Neuronal stem cell (in vitro differentiated cells): Measurements from ENCODE around the gene ZRSR2.
A peak's percentile ranks its signal among the peaks of the same experiment; 100 is the strongest.

ENCODE experiments used
- DNase-seq: peaks from one replicate; pipeline ENCODE4 v3.0.0-alpha.2; 2013; ENCODE audit warnings: low spot score
- H2AFZ ChIP-seq: one replicate; pipeline ENCODE4 v1.6.1; 2013; ENCODE audit warnings: mild to moderate bottlenecking, low read length, inconsistent platforms
- H2AK5ac ChIP-seq: 2 replicates; pipeline ENCODE4 v1.6.1; 2013; ENCODE audit warnings: low read depth, mild to moderate bottlenecking, inconsistent platforms, low read length, moderate library complexity, mixed read lengths
- H2BK120ac ChIP-seq: 2 replicates; pipeline ENCODE4 v1.6.1; 2013; ENCODE audit warnings: low read depth, mild to moderate bottlenecking, inconsistent platforms, low read length, moderate library complexity, mixed read lengths
- H2BK12ac ChIP-seq: one replicate; pipeline ENCODE4 v1.6.1; 2013; ENCODE audit warnings: low read length, inconsistent platforms
- H2BK15ac ChIP-seq: 2 replicates; pipeline ENCODE4 v1.6.1; 2013; ENCODE audit warnings: mild to moderate bottlenecking, low read length, inconsistent platforms, mixed read lengths
- H2BK5ac ChIP-seq: one replicate; pipeline ENCODE4 v1.6.1; 2013; ENCODE audit warnings: inconsistent platforms, mild to moderate bottlenecking, low read length, moderate library complexity
- H3K14ac ChIP-seq: one replicate; pipeline ENCODE4 v1.6.1; 2013; ENCODE audit warnings: low read length, inconsistent platforms
- H3K18ac ChIP-seq: 2 replicates; pipeline ENCODE4 v1.6.1; 2013; ENCODE audit warnings: low read length, inconsistent platforms
- H3K23ac ChIP-seq: 2 replicates; pipeline ENCODE4 v1.6.1; 2013; ENCODE audit warnings: low read depth, mild to moderate bottlenecking, mixed read lengths, low read length, inconsistent platforms; ENCODE audit not compliant: poor library complexity
- H3K27ac ChIP-seq: replicated peaks from 3 replicates; pipeline ENCODE4 v1.5.1; 2013; ENCODE audit warnings: low read length, inconsistent platforms
- H3K27me3 ChIP-seq, 3 experiments: 2 replicates each; pipeline ENCODE4 v1.6.1; 2013; ENCODE audit warnings: low read length in 3 of 3, mild to moderate bottlenecking in 2 of 3, inconsistent platforms in 1 of 3, low read depth in 1 of 3, mixed read lengths in 1 of 3, moderate library complexity in 1 of 3; ENCODE audit not compliant: control insufficient read depth in 3 of 3, insufficient read depth in 3 of 3
- H3K36me3 ChIP-seq, 2 donors: replicated peaks in 1 of 2; 2 replicates each; pipeline ENCODE4 v1.6.1; 2013; ENCODE audit warnings: low read length in 2 of 2; ENCODE audit not compliant: control insufficient read depth in 2 of 2, insufficient read depth in 2 of 2
- H3K4ac ChIP-seq: 2 replicates; pipeline ENCODE4 v1.6.1; 2013; ENCODE audit warnings: inconsistent platforms, mild to moderate bottlenecking, low read length, moderate library complexity
- H3K4me1 ChIP-seq, 2 donors: 1 replicate in 1 of 2; 2 replicates in 1 of 2; pipeline ENCODE4 v1.6.1; 2013; ENCODE audit warnings: low read length in 2 of 2, low read depth in 1 of 2; ENCODE audit not compliant: control insufficient read depth in 2 of 2, insufficient read depth in 1 of 2
- H3K4me2 ChIP-seq: one replicate; pipeline ENCODE4 v1.6.1; 2013; ENCODE audit warnings: mild to moderate bottlenecking, low read length, inconsistent platforms; ENCODE audit not compliant: insufficient read depth, poor library complexity, severe bottlenecking
- H3K4me3 ChIP-seq, 2 donors: 2 replicates each; pipeline ENCODE4 v1.5.1; 2013; ENCODE audit warnings: low read length in 2 of 2, mild to moderate bottlenecking in 2 of 2, inconsistent platforms in 1 of 2, moderate library complexity in 1 of 2
- H3K79me1 ChIP-seq: one replicate; pipeline ENCODE4 v1.6.1; 2013; ENCODE audit warnings: low read depth, mild to moderate bottlenecking, inconsistent platforms, low read length, moderate library complexity
- H3K9ac ChIP-seq: one replicate; pipeline ENCODE4 v1.6.1; 2013; ENCODE audit warnings: mild to moderate bottlenecking, low read depth, low read length, inconsistent platforms; ENCODE audit not compliant: poor library complexity
- H3K9me3 ChIP-seq, 2 donors: replicated peaks in 1 of 2; 2 replicates each; pipeline versions ENCODE3 to v1.6.1; 2013; ENCODE audit warnings: low read length in 2 of 2, mild to moderate bottlenecking in 2 of 2, inconsistent platforms in 1 of 2, low read depth in 1 of 2, mixed read lengths in 1 of 2, moderate library complexity in 1 of 2; ENCODE audit not compliant: control insufficient read depth in 2 of 2, insufficient read depth in 1 of 2
- H4K8ac ChIP-seq: one replicate; pipeline ENCODE4 v1.6.1; 2013; ENCODE audit warnings: low read depth, mild to moderate bottlenecking, inconsistent platforms, low read length, moderate library complexity
- H4K91ac ChIP-seq: one replicate; pipeline ENCODE4 v1.6.1; 2013; ENCODE audit warnings: low read length, low read depth, mild to moderate bottlenecking, inconsistent platforms; ENCODE audit not compliant: poor library complexity
- WGBS, 2 donors: extraction: QIAGEN DNeasy Blood & Tissue Kit; methylation state at CpG; one replicate each; pipeline ENCODE4 v1.1.7; 2013; ENCODE audit warnings: missing lambda C conversion rate in 2 of 2, mixed read lengths in 1 of 2; ENCODE audit not compliant: insufficient read length in 2 of 2, insufficient replicate concordance in 1 of 2; ENCODE audit errors: extremely low coverage in 2 of 2; 5-methylcytosine and 5-hydroxymethylcytosine counted together

The ZRSR2 gene

DNA sequence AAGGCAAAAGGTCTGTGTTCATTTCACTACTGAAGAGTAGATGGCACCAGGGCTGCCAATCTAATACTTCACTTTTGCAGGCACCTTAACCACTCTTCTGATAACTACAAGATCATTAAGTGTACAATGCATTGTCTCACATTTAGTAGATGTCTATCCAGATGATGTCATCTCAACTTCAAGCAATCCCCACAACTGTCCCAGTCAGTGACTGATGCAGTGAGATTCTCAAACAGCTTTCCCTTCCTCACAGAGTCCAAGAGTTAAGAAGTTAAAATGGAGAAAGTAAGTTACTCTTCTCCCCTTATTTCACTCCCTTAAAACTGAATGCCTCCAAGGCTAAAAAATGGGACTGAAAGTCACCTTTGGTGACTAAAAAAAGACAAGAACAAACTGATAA, 53.7 kb downstream of the ZRSR2 start:
- no peaks in the 10 kb centered on the region for H3K27me3 ChIP-seq
- no peak overlapping the region for H2BK12ac ChIP-seq
- DNase-seq, result no peak
- H3K9ac ChIP-seq, result no peak overlapping the region
- peaks cover 0 to 6% of the 10 kb centered on the region in 2 donors for H3K9me3 ChIP-seq
- H4K91ac ChIP-seq, result no peak overlapping the region
- no peak overlapping the region for H3K4me3 ChIP-seq
- H3K14ac ChIP-seq, result no peak overlapping the region
- no peak overlapping the region for H3K4me2 ChIP-seq
- H2AFZ ChIP-seq, result no peak overlapping the region
- H3K4ac ChIP-seq, result no peak overlapping the region
- H3K27ac ChIP-seq, result no peak overlapping the region
- H4K8ac ChIP-seq, result no peak overlapping the region
- no peak overlapping the region for H3K23ac ChIP-seq
- no peak overlapping the region for H2AK5ac ChIP-seq
- peaks cover 0 to 12% of the 10 kb centered on the region in 2 donors for H3K4me1 ChIP-seq
- no peaks in the 10 kb centered on the region for H3K79me1 ChIP-seq
- H3K36me3 ChIP-seq, result peaks cover 2 to 100% of the 10 kb centered on the region in 2 donors
- no peak overlapping the region for H2BK15ac ChIP-seq
- no peak overlapping the region for H3K18ac ChIP-seq
- H2BK120ac ChIP-seq, result no peak overlapping the region
- H2BK5ac ChIP-seq, result no peak overlapping the region

- H4K8ac ChIP-seq, result no peak overlapping the region
- H3K4me2 ChIP-seq, result no peak overlapping the region
- no peak overlapping the region for H2AFZ ChIP-seq
- no peak overlapping the region for H3K9ac ChIP-seq
- H2BK5ac ChIP-seq, result no peak overlapping the region
- H3K23ac ChIP-seq, result no peak overlapping the region
- H3K27ac ChIP-seq, result no peak overlapping the region
- H2BK12ac ChIP-seq, result no peak overlapping the region
- no peak overlapping the region for H3K4ac ChIP-seq
- H3K4me3 ChIP-seq, result no peak overlapping the region
- H3K4me1 ChIP-seq, result peaks cover 0 to 25% of the 10 kb centered on the region in 2 donors
- H3K14ac ChIP-seq, result no peak overlapping the region
- no peak overlapping the region for H4K91ac ChIP-seq
- DNase-seq, result no peak
- H2BK15ac ChIP-seq, result no peak overlapping the region
- no peaks in the 10 kb centered on the region for H3K79me1 ChIP-seq
- H3K27me3 ChIP-seq, result no peaks in the 10 kb centered on the region
- H2BK120ac ChIP-seq, result no peak overlapping the region
- no CpG with 5 or more reads among the region's 1 CpG for WGBS, 2 donors
- peaks cover 4 to 91% of the 10 kb centered on the region in 2 donors for H3K36me3 ChIP-seq
- no peaks in the 10 kb centered on the region for H3K9me3 ChIP-seq
- no peak overlapping the region for H3K18ac ChIP-seq
- no peak overlapping the region for H2AK5ac ChIP-seq
Observed at GRCh38 chrX:15848576-15848975, 58.3 kb downstream of the ZRSR2 start.

GRCh38 chrX:15849555-15849954, 59.3 kb downstream of the ZRSR2 start:
- H4K8ac ChIP-seq, result no peak overlapping the region
- no peak overlapping the region for H3K9ac ChIP-seq
- H2BK15ac ChIP-seq, result no peak overlapping the region
- H3K27ac ChIP-seq, result no peak overlapping the region
- no peak for DNase-seq
- H3K18ac ChIP-seq, result no peak overlapping the region
- H3K4me1 ChIP-seq, result peaks cover 0 to 25% of the 10 kb centered on the region in 2 donors
- no peak overlapping the region for H3K14ac ChIP-seq
- no peaks in the 10 kb centered on the region for H3K79me1 ChIP-seq
- no peak overlapping the region for H3K4ac ChIP-seq
- H3K27me3 ChIP-seq, result no peaks in the 10 kb centered on the region
- no peak overlapping the region for H3K4me2 ChIP-seq
- H3K9me3 ChIP-seq, result no peaks in the 10 kb centered on the region
- peaks cover 4 to 81% of the 10 kb centered on the region in 2 donors for H3K36me3 ChIP-seq
- no peak overlapping the region for H2AFZ ChIP-seq
- no peak overlapping the region for H2BK5ac ChIP-seq
- no peak overlapping the region for H2BK12ac ChIP-seq
- WGBS, 2 donors, result 100% methylated on average over 2 of the region's 5 CpGs; no CpG with 5 or more reads in 1 of the 2 donors
- H3K23ac ChIP-seq, result no peak overlapping the region
- no peak overlapping the region for H2BK120ac ChIP-seq
- no peak overlapping the region for H2AK5ac ChIP-seq
- H3K4me3 ChIP-seq, result no peak overlapping the region
- no peak overlapping the region for H4K91ac ChIP-seq

- no peak overlapping the region for H4K91ac ChIP-seq
- H2BK15ac ChIP-seq, result no peak overlapping the region
- no peak overlapping the region for H2BK5ac ChIP-seq
- peak overlapping the region; percentile 45 for H3K27ac ChIP-seq
- H3K9me3 ChIP-seq, result no peaks in the 10 kb centered on the region
- H3K27me3 ChIP-seq, result no peaks in the 10 kb centered on the region
- no CpG with 5 or more reads among the region's 14 CpGs for WGBS, 2 donors
- H3K18ac ChIP-seq, result no peak overlapping the region
- no peak overlapping the region for H3K9ac ChIP-seq
- peak overlapping the region; percentile 88 for H2AFZ ChIP-seq
- peak overlapping the region; percentile 31 for H3K4me2 ChIP-seq
- peaks cover 0 to 25% of the 10 kb centered on the region in 2 donors for H3K4me1 ChIP-seq
- no peaks in the 10 kb centered on the region for H3K79me1 ChIP-seq
- peaks cover 3 to 40% of the 10 kb centered on the region in 2 donors for H3K36me3 ChIP-seq
- peak overlapping the region; percentile 69 to 88 for H3K4me3 ChIP-seq
- no peak overlapping the region for H3K4ac ChIP-seq
- H2AK5ac ChIP-seq, result no peak overlapping the region
- DNase-seq, result no peak
- H2BK120ac ChIP-seq, result no peak overlapping the region
- no peak overlapping the region for H2BK12ac ChIP-seq
- H3K23ac ChIP-seq, result no peak overlapping the region
- H3K14ac ChIP-seq, result no peak overlapping the region
- no peak overlapping the region for H4K8ac ChIP-seq
Observed at GRCh38 chrX:15853586-15854079, 63.3 kb downstream of the ZRSR2 start.
